Vagina (tissue), 2 donors: ENCODE data around the gene MLYCD.

Source experiments
- CTCF ChIP-seq, 3 experiments: fragments of 450-650 bp in 2 of 3; fragments of 200-600 bp in 1 of 3; sonication (generic) in 1 of 3; IDR thresholded peaks; one replicate each; pipeline ENCODE4 v1.5.1; 2017 to 2019; ENCODE audit warnings: antibody characterized with exemption in 3 of 3, mild to moderate bottlenecking in 2 of 3, moderate library complexity in 2 of 3
- POLR2AphosphoS5 ChIP-seq, 2 donors: sonication (generic); formaldehyde crosslinking; IDR thresholded peaks; one replicate each; pipeline ENCODE4 v1.9.0; 2017; ENCODE audit warnings: antibody characterized with exemption in 2 of 2, mild to moderate bottlenecking in 2 of 2, low read depth in 1 of 2; ENCODE audit not compliant: insufficient read depth in 1 of 2

- TF ChIP-seq CTCF (IDR thresholded peaks at IDR 0.05) (no peak), POLR2AphosphoS5 (IDR thresholded peaks at IDR 0.05; ENCODE audit: insufficient read depth in 1 of 2, low read depth in 1 of 2) (no peak)
Measured at GRCh38 chr16:83965444-83966152, 66.7 kb downstream of the MLYCD start.
